SIG-M5 treated with dmso at 0.1 percent for 504 hours (cell line): ENCODE results near the gene TENM4.
"Not testable (repeated sequence)": the region's sequence is repeated elsewhere in the genome, so short reads cannot be mapped to it uniquely, and the experiment has no call there.

Experiments used
- DNase-seq: peaks from one replicate; lab custom pipeline; 2025; ENCODE audit not compliant: unreplicated experiment; lab: John Stamatoyannopoulos, UW

Gene TENM4

DNA sequence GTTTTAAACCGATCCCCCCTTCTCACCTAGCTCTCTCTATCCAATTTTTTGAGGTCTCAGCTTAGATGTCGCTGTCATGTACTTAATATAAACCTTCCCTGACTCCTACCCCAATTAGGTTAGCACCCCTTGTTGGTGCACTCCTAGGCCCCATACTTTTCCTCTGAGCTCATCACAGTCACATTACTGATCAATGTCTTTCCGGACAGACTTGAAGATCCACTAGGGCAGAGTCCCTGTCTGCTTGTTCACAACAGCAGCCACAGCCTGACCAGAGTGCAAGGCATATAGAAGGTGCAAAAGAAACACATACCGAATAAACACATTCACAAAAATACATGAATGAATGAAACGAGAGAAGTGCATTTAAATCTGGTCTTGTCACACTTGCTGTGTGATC is 605.2 kb downstream of the TENM4 start:
- DNase-seq = no peak

DNA sequence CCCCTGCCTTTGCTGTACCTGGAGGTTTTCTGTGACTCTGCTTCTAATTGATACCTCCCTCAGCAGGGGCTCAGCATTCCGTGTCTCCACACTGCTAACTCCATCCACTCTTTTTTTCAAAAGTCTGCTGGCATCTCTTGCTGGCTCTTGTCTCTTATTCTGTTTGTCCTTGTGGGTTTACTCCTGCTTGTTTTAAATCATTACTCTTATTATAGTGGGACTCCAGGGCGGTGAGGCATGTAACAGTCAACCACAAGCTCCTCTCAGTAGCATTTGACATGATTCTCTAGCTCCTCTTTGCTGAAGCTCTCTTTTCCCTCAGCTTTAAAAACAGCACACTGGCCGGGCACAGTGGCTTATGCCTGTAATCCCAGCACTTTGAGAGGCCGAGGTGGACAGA is 605.9 kb downstream of the TENM4 start:
- no peak for DNase-seq

DNA sequence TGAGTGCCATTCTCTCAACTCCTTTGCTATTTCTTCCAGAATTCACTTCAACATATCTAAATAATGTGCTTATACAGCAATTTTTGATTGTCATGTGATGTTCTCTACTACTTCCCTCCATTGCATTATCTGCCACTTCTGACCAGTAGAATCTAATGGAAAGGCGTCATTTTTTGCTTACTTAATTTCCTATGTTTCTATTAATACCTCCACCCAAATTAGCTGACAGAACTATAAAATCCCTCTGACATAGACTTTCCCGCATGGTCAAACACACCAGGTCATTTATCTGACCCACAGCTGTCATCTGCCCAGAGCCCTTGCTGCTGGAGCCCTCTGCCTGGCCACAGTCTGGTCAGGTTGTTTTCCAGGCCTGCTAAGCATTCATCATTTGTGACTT is 607.6 kb downstream of the TENM4 start:
- DNase-seq = no peak

DNA sequence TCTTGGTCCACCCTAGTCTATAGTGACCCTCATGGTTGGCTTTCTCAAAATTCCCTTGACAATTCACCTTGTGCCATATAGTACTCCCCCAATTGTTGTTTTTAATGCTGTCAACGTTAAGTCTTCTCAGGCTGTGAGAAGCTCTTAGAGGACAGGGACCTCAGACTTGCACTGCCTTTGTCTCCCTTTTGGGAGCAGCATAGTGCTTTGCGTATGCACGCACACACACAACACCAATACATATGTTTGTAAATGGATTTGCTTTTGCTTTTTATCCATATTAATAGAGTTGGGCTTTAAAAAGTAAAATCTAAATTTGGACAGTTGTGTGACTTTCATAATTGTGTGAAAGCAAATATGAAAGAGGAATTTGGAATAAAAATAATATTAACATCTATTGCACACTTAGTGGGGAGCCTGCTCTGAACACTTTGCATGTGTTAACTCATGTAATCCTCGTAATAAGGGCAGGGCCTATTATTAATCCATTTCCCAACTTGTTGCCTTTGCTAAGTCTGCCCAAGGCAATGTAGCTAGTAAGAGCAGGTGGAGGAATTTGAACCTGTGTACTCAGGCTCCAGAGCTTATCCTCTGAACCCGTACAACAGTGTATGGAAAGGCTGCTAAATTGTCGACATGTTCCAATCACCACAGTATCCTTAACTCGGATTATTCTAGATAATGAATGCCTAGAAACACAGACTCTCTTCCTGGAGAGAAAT is 608.4 kb downstream of the TENM4 start:
- no peak for DNase-seq

DNA sequence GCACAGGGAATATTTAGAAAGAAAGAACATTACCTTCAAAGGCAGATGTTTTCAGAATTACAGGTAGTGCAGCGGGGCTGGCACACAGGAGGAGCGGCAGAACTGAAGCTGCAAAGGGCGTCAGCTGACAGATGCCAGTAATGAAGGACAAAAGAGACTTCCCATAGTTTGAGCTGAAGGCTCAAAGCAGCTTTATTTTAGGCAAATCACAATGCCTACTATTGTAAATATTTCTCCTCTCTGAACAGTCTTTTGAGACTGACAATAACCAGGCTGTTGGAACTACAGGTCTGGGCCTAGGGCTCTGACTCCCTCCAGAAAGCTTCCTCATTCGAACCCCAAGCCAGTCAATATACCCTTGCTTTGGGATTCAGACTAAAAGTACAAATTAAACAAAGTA is 609.3 kb downstream of the TENM4 start:
- no peak for DNase-seq

DNA sequence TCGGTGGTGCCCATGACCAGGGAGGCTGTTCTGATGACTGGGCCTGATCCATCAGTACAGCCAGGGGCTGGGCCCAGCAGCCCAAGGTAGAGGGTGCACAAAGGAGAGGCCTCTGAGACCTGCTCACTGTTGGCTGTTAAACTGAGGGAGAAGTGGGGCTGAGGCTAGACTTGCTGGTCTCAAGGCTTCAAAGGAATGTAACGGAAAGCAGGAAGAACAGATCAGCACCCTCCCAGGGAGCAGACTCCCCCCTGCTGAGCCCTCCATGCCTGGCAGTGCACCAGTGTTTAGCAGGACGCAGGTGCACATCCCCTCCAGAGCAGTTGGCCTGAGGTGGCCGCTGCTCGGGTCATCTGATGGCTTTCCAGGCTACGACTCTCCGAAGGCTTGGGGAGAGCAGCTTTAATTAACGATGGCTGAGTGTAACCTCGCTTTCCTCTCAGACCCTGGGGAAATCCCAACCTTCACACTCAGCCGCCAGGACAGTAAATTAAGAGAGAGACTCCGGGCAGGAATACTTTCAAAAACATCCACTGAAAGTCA is 610.5 kb downstream of the TENM4 start:
- DNase-seq = no peak

DNA sequence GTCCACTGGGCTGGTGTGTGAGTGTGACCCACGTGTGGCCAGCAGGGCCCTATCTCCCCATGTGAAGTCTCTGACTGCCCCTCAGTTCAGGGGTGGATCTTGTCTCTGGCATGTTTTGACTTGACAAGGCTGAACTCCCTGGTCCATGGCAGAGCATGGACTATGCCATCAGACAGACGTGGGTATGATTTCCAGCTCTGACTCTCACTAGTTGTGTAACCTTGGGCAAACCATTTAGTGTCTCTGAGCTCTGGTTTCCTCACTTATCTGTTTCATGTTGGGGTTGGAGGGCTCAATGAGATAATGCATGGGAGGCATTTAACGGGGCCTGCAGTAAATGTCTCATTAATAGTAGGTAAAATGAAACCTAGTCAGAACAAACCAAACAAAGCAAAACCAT is 611.7 kb downstream of the TENM4 start:
- DNase-seq = no peak

DNA sequence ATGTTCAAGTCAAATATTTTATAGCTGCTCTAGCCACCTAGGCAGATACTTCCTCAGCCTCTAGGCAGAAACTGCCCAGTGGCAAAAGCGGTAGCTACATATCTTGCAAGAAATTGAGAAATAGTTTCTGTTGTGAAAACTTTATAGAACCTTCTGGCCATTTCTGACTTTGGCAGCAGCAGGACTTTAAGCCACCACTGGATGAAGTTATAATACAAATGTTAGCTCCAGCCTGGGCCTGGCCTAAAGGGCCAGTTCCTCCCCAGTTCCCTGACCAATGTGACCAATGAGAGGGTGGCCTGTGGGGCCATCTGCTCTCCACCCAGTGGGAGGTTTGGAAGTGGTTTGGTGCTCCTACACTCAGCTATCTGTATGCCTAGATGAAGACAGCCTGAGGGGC is 612.2 kb downstream of the TENM4 start:
- DNase-seq = no peak

DNA sequence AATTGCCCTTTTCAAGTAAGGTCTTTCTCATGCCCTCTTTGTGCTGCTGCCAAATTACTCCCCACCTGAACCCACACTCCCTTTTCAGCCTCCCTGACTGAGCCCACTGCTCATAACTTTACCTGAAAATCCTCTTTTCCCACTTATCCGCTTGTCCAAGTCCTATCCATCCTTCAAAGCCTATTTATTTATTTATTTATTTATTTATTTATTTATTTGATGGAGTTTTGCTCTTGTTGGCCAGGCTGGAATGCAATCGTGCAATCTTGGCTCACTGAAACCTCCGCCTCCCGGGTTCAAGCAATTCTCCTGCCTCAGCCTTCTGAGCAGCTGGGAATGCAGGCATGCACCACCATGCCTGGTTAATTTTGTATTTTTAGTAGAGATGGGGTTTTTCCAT is 613.5 kb downstream of the TENM4 start:
- not testable (repeated sequence) for DNase-seq

DNA sequence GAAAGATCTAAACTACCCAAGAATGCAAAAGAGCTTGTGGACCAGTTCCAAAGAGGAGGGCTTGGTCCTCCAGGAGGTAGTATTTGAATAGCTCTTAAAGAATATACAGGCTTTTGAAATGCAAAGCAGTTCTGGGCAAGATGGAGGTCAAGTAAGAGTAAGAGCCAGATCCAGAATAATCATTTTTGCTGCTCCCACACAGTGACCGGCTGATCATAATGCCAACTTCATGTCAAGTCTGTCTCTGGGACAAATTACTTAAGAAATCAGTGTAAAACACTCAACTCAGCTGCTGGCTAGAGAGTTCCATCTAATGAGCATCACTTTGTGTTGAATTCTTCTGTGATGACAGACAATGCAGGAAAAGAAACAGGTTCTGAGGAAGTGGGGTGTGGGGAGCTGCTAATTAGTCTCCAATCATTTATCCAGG is 615.2 kb downstream of the TENM4 start:
- no peak for DNase-seq

DNA sequence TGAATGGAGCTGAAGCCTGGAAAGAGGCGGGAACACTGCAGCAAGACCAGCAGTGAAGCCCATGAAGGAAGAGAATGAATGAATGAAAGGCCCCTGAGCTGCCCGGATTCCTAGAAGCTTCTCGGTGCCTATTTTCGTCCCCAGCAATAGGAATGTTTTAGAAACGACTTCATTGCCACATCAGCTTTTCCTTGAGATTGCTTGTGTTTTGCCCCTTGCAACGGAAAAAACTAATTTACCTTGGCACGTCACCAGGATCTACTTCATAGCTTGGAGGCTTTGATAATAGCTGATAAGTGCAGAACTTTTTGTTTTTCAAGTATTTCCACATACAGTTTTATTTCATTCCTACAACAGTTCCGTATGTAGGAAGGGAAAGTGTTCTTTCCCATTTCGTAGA is 617.2 kb downstream of the TENM4 start:
- DNase-seq = no peak

DNA sequence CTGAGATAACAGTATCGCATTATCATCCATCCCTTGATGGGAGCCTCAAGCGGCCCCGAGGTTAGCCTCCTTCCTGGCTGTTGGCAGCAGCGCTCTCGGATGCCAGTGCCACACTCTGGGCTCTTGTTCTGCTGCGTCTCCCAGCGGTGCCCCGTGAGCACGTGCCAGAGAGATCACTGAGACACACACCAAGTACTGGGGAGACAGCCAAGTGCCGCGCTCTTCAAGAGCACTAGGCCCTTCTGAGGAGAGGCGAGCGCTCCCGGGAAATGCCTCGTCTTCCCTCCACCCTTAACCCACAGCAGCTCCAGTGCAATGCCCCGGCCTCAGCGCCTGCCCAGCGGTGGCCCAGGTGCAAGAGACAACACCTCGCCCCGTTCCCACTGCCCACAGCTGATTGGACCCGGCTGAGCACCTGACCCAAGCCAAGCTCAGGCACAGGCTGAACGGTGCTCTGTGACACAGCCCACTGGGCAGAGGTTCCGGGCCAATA is 617.9 kb downstream of the TENM4 start:
- no peak for DNase-seq

DNA sequence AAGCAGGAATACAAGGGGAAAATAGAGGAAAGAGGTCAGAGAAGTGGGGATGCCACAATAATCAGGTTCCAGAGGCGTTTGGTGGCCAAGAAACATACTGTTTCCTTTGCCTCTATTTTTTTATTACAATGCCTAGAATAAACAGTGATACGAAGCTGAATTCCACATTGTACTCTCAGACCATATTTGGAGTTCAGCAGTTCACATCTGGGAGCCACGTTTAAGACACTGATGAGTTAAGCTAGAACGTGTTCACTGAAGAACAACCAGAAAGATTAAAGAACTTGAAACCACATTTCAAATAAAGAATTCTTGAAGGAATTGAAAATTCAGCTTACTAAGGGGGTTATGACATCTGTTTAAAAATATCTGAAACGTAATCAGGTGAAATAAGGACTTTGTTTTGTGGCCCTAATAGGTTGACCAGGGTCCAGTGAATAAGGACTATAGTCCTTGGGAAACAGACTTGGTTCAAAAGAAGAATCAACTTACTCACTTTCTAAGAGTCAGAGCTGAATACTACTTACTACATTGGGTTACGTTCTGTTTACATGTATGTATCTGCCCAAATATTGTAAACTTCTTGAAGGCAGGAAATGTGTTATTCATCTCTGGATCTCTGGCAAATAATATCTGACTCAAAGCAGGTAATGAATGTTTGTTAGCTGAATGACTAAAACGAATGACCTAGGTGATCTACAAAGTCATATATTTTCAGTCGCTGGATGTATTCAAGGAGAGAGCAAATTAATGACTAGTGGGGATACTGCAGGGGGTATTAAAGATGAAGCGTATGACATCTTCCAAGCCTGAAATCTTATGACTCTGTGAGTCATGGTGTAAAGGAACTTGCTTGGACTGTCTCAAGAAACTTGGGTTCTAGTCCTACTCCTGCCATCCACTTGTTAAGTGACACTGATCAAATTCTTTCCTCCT is 619.2 kb downstream of the TENM4 start:
- no peak for DNase-seq

DNA sequence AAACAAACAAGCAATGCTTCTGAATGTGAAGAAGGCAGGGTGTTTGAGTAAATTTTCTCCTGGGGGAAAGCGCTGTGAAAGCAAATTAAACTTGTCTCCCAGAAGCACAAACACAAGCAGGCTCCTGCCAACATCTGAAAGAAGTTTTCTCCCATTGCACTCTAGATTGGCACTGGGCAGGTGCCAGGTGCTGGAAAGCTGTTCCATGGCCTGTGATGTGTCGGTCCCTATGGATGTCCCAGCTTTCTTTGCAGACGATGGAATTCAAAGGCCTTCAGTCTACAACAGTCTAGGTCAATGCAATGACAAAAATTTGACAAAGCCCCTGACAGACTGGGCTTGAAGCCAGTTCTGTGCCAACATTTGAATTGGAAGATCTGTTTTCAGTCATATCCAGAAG is 620.1 kb downstream of the TENM4 start:
- DNase-seq = no peak

DNA sequence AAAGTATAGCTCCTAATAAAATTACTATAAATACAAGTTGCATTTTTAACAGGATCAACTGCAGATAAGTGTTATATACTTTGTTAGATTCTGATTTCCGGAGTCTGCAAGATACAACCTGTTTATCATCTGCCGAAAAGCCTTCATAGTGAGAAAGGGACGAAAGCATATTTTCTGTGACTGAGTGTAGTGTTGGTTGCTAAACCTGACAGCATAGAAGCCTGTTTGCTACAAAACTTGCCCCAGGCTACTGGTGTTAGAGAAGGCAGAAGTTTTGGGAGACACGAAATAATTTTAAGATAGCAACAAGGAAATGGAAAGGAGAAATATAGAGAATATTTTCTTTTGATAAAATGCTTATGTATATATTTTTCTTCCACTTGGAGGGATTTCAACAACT is 622.6 kb downstream of the TENM4 start:
- no peak for DNase-seq

DNA sequence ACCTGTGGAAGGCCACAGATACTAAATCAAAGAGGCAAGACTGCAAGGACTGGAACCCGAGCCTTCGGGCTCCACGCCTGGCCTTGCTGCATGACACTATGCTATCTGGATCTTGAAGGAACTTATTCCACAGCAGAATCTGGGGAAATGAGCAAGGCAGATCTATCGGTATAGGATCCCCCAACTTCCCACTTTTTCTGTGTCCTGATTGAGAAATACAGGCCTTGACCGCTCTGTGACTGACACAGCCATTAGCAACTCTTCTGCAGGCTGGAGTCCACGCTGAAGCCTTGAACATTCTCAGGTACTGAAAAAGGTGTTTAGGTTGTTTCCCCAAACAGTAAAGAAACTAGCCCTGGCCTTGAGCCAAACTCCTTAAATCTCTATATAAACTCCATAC is 625.0 kb downstream of the TENM4 start:
- no peak for DNase-seq

DNA sequence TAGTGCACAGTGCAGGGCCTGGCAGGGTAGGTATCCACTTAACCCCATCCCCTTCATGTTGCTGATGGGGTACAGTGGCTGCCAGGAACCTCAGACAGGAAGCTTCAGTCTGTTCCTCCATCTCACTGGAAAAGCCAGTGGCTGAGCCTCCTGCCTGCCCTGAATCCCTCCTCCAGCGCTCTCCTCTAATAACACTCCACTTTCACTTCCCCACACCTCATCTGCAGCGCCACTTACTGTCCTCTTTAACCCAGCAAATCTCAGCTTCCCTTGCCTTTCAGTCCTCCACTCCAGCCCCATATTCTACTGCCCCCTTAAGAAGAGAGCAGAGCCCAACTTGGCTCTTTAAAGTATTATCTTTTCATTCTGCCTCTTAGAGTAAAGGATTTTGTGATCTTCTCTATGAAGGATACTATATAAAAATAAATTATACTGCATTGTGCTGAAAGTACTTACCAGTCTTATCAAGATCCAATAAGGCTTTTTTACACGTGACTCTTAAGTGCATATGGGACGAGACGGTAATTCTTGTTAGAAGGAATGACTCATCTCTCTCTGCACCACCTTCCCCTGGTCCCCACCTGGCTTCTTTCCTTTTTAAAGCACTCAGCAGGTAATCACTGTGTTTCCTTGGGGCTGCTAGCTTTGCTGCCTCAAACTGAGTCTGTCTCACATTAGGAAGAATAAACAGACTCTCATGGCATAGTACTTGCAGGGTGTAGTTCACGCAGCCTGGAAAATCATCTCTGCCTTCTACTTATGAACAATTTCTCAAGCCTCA is 628.1 kb downstream of the TENM4 start:
- peak; percentile 30 for DNase-seq

DNA sequence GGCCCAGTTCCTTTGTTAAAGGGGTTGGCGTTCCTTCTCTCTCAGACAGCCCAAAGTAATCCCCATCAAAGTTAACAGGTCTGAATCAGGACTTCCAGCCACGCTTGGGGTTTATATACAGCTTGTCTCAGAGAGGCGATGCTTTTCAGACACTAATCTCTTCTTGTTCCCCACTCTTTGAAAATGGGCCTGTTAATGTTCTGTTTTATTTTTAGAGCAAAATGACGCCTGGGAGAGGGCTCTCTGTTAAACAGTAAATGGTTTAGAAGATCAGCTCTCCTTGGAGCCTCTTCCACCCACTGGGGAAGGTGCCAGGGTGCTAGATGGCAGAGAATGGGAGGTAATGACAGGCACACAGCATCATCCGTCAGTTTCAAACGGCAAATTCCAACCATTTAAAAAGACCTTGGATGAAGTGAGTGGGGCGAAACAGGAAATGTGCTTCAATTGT is 630.2 kb downstream of the TENM4 start:
- no peak for DNase-seq

DNA sequence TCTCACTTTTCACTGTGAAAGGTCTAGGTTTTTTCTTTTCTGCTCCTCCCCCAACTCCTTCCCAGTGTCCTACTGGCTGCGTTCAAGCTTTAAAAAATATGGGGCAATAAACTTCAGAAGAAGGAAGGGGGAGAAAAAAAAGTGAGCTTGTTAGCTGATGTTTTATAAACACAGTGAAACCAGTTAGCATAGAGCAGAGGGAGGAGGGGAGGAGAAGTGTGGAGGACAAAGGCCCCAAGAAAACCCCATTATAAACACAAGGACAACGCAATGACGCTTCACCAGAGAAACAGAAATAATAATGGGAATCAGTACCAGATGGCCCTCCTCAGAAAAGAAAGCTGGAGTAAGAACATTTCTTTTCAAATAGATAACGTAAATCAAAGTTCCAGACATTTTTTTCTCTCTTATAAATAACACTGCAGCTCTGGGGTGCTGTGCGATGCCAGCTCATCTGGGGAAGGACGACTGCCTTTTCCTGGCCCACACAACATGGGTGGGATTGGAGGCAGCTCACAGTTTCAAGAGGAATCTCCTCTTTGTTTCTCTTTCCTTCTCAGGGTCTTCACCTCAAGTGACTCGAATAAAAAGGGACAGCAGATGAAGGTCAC is 630.8 kb downstream of the TENM4 start:
- no peak for DNase-seq

DNA sequence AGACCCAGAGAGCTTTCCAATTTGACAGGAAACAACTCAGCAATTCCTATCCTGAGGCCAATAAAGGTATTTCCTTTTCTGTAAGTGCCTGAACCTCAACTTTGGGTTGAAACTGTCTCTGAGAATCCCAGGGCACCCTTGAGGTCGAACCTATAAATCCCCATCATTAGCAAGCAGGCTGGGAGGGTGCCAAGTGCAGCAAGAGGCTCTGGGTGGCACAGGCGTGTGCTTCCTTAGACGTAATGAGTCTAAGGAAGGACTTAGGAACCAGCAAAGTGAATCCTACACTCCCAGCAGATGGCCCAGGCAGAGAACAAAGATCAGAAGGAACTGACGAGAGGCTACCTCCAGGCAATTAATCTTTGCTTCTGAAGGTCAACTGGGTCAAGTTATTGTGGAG is 631.9 kb downstream of the TENM4 start:
- no peak for DNase-seq

DNA sequence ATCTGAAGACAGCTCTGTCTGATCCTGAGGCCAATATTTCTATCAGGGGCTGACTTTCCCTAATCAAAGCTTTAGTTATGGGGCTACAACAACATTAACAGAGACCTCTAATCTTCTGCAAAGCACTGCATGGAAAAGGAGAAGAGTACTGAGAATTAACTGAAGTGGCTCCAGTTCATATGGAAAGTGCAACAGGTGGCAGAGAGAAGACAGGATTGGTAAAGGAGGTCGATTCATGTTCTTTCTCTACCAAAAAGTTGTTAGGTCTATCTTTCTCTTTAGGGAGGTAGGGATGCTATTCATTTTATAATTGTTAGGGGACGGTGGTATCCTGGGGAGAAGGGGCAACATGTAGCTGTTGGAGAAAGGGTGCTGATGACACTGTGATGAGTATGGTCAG is 633.5 kb downstream of the TENM4 start:
- DNase-seq = no peak
